CD4-positive, alpha-beta T cell treated with Interleukin-21 for 1 hour (primary cell): ENCODE data around the gene TPD52L1.

Experiments
- DNase-seq: peaks from one replicate; pipeline ENCODE4 v3.0.0-alpha.2; 2020

The TPD52L1 gene

DNA sequence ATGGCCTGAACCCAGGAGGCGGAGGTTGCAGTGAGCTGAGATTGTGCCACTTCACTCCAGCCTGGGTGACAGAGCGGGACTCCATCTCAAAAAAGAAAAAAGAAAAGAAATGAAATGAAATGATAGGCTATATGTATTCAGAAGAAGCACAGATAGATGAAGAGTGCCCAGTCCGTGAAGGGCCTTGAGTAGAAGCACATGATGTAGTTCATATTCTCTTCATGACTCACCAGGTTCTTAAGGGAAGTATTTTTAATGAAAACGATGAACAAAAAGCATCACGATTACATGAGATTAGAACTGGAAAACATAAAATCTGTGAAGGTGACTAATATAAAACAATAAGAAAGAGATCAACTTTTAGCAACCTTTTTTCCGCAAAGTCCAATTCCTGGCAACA is 29.8 kb downstream of the TPD52L1 start:
- DNase-seq, result no peak

DNA sequence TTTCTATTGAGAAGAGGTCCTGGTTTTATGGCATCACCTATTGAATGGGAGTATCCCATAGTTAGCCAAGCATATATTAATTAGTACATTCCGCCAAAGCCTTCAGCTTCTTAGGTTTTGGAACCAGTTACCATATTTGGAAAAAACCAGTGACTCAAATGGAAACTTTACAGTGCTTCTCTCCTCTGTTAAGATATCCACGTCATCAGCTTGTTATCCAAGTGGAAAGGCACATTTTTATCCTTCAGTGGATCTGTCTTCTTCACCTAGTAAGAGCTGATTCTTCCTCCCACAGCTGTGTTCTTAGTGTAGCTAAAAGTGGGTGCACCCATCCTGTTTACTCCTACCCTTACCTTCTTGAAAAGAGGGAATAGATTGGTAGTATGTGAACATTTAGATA is 34.5 kb downstream of the TPD52L1 start:
- DNase-seq, result no peak

DNA sequence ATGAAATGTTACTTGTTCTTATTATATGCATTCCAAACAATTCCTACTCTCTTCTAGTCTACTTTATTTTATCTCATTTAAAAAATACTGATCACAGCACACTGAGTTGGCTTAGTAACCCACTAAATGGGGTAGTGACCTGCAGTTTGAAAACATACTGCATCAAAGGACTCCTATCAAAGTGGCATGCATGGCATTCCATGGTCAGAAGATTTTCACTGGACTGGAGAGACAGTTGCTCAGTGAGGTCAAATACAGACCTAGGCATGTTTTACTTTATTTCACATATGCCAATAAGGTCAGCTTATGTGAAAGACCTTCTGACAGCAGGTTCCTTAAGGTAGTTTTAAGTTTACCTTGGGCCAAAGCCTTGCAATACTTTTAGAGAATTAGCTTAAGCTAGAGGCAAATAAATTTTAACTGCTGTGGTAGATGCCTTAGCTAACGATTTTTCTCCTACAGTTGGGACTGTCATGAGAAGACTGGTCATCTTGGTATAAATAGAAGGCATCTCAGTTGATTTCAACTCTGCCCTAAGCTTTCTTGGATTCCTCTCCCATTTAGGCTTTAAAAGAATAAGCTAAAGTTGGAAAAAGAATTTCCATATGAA is 35.1 kb downstream of the TPD52L1 start:
- no peak for DNase-seq

DNA sequence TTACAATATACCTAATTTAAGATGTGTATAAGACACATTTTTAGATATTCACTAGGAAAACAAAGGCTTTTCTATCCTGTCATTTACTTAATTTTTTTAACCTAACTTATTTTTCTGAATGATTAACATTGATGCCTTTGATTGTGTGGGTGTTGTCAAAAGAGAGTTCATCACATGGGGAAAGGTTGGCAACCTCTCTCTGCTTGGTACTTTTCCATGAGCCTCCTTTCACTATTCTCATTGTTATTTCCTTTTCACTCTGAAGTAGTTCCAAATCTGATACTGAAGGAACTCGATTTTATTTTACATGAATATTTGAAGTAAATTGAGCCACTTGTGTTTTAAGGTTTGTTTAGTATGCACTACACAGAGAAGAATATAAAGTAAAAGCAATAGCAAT is 35.9 kb downstream of the TPD52L1 start:
- DNase-seq, result no peak

DNA sequence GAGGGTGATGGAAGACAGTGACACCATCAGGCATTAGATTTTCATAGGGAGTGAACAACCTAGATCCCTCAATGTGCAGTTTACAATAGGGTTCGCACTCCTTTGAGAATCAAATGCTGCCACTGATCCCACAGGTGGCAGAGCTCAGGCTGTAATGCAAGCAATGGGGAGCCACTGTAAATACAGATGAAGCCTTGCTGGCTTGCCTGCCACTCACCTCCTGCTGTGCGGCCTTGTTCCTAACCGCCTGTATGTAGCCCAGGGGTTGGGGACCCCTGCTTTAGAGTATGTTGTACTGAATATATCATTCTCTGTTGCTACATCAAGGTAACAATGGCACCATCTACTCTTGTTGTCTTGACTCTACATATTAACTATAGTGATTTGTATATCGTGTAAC is 37.1 kb downstream of the TPD52L1 start:
- no peak for DNase-seq

DNA sequence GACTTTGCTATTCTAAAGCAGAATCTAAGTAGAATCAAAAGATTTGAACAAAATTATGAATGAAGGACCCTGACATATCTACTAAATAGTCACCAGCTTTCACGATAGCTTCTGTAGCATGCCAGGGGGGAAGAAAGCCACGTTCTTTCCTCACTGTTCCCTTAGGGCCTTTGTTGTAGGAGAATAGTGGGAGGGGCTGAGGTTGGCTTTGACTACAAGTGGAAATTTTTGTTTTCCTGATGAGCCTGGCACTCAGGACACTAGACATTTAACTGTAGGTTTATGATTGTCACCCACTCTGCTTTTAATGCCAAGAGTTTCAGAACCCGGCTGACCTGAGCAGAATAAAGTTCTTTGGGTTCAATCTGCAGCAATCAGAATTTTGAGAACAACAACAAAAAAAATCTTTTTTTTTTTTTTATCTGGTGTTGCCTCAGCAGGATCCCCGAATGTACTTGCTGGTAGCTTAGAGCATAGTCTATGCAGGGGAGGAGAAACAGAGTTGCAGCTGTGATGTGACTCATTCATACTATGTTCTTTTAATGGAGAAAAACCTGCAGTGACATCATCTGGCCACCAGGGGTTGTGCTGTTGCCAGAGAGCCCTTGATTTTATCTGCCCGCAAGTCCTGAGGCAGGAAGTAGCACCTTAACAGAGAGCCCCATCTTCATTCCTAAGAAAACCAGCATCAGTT is 38.5 kb downstream of the TPD52L1 start:
- peak; percentile 62 for DNase-seq

DNA sequence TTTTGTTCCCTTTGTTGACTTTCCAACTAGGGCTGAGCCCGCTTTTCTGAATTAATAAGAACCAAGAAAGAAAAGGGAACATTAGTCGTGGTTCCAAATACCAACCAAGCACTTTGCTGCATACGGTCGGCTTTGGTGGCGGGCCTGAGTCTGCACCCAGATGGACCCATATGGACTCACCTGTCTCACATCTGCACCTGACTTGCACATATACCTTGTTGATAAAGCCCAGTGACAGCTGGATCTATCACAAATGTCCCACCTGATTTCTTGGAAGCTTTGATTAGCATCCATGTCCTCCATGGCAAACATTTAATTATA is 39.0 kb downstream of the TPD52L1 start:
- no peak for DNase-seq

DNA sequence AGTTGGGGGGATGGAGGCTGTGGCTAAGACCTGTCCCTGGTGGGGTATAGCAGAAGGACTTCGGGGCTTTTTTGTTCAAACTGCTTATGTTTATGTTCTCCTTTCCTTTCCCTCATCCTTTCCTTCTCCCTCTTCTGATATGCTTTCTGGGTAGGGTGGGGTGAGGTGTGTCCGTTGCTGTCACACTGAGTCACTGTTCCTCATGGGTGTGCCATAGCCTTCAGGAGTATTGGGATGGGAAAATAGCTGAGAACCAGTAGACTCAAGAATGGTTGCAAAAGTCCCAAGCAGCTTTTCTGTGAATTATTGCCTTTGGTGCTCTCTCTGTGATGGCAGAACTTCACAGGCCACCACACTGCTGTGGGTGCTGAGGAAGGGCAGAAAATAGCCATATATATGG is 39.6 kb downstream of the TPD52L1 start:
- DNase-seq, result no peak

DNA sequence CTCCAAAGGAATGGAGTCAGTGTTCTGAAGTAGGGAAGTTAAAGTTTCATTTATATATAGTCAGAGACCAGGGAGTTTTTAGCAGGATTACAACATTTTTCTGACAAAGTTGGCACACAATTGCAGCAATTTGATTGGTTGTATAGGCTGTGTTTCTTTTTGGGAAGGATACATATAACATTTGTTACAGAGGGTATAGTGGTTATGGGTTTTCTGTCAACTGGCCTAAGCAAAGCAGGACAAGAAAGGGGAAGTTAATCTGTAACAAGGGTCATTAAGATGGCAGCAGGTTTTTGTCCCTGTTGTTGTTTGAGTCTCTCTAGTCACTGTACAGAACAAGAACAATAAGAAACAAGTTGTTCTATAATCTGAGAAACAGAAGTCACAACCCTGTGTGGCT is 41.4 kb downstream of the TPD52L1 start:
- no peak for DNase-seq

DNA sequence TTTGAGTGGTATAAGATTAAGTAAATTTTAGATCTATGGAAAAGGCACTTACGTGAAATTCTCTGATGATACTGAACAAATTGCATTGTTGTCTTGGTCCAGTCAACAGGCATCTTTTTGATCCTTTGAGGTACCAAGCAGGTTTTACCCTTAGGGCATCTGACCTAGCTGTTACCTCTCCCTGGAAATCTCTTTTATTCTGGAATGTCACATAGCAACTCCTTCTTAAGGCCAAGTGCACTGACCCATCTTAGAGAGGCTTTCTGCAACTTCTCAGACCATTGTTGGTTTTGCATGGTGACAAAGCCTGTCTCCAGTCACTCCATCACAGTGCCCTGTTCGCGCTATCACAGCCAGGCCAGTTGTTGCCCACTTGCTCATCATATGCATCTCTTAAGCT is 42.0 kb downstream of the TPD52L1 start:
- DNase-seq, result no peak

DNA sequence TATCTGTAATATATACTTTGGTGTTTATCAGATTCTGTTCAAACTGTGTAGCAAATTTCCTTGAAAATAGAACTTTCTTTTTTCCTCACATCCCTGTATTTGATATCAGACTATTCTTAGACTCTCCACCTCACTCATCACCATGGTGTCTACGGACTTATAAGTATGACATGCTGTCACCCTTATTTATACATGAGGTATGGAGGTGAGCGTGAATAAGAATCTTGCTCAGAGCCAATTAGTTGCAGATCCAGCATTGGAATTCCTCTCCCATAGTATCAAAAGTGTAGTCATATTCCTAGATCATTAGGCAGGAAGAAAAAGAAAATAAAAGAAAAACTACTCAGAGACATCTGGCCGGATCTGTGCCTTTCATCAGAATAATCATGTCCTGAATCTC is 43.0 kb downstream of the TPD52L1 start:
- DNase-seq, result no peak

DNA sequence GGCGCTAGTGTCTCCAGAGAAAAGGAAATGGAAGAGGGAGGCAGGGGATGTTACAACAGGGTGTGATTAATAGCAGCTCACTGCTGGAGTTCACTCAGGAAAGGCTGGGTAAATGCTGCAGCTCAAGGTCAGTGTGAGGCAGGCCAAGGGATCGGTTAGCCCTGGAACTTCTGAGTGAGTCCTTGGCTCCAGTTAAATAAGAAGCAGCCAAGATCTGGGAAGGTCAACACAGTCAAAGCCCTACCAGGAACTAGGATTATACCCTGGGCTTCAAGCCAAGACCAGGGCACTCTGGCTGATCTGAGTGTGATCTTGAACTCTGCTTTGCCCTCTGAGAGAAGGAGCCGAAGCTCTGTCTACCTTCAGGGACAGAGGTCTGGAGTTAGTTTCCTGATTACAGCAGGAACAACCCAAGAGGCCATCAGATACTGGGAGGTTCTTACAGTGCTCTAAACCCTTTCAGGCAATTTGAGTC is 44.3 kb downstream of the TPD52L1 start:
- DNase-seq, result no peak

DNA sequence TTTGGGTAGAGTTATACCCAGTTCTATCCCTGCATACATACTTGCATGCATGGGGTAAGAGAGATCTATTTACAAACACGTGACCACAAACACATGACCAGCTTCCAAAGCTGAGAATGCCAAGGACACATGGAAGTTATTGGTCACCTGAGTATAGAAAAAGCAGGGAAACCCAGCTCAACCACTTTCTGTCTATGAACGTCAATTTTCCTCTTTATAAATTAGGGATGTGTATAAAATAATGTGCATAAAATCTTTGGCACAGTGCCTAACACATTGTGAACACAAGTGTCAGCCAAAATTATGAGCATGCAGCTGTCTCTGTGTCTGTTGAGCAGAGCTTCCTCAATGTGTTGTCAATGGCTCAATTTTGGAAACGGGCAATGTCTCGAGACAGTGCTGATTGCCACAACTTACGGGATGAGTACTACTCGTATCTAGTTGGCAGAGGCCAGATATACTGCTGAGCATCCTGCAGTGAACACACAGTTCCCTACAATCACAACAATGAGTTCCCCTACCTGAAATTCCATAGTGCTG is 44.9 kb downstream of the TPD52L1 start:
- no peak for DNase-seq

DNA sequence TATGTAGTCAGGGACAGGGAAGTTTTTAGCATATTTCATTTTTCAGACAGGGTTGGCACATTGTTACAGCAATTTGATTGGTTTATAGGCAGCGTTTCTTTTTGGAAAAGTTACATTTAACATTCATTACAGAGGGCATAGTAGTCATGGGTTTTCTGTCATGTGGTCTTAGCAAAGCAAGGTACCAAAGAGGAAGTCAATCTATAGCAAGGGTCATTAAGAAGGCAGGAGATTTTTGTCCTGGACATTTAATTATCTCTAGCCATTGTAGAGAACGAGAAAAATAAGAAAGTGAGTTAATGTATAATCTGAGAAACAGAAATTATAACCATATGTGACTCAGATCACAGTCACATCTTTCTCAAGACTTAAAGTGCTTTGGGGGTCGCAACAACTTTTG is 47.4 kb downstream of the TPD52L1 start:
- no peak for DNase-seq

DNA sequence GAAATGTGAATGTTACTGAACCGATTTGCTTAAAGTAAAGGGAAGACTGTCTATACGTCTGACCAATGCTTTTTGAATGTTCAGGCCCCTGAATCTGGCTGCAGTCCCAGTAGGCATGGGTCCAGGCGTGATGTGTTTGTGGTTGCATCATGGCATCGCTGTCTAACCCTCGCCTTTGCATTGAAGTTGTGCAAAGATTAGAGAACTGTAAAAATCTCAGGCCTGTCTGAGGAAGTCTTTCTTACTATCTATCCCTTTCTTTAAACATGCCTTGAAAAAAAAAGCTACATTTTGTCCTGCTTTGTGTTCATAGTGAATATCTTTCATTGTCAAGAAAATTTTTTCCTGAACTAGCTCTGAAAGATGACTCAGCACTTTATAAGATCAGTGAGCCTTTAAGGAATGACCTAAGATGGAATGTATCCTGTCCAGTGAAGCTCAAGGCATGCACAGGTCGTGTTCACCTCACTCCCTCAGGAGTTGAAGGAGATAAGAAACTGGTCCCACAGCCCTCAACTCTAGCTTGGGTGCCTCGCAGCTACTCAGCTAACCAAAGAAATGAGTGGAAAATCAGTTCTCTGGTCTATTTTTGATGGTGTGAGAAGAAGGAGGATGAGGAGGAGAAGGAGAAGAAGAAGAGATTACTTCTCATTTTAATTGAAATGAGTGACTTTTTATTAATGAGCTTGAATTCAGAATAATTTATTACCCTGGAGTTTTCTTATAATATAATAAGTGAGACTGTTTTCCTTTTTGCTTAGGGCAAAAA is 48.6 kb downstream of the TPD52L1 start:
- DNase-seq, result no peak

DNA sequence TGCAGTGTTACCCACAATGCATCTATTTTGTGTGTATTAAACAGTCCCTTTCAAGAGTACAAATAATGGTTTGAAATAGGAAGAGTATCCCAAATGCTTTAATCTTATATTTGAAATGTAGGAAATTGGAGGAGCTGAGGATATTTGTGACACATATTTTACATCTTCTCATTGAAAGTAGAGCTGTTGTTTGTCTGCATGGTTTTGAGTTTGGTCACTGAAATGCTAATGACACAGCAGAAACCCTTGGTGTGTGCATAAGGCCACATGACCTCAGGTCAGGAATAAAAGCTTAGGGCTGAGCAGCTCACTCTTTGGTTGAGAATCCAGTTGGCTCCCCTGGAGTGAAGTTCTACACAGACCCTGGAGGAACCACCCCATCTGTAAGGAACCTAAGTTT is 49.8 kb downstream of the TPD52L1 start:
- no peak for DNase-seq

DNA sequence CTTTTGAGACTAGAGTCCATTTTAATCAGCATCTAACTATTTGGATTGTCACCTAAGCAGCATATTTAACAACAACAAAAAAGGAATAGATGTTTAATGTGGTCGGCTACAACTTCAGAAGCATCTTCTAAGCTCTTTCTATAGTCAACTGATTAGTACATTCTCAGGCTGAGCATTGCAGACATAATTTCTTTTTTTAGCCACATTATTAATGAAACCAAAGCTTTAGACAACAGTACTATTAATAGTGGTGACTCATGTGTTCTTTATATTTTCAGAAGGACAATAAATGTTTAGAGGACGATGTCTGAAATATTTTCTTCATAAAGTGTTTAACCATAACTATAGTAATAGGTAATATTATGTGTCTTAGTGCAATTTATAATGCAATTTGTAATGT is 52.4 kb downstream of the TPD52L1 start:
- DNase-seq, result no peak

DNA sequence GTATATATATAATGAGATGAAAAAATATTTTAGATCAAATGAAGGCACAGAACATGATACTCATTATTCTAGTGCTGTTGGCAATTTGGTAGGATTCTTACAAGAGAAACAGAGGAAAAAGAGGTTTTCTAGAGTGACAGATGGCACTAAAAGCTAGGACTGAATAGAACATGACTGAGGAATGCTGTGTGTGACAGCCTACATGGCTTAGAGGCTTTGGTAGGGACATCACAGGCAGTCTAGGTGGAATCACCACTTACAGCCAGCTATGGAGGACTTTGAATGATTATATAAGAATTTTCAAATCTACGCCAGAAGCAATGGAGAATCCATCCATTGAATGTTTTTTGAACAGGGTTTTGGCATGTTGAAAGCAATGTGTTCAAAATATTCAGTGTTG is 52.8 kb downstream of the TPD52L1 start:
- DNase-seq, result no peak

DNA sequence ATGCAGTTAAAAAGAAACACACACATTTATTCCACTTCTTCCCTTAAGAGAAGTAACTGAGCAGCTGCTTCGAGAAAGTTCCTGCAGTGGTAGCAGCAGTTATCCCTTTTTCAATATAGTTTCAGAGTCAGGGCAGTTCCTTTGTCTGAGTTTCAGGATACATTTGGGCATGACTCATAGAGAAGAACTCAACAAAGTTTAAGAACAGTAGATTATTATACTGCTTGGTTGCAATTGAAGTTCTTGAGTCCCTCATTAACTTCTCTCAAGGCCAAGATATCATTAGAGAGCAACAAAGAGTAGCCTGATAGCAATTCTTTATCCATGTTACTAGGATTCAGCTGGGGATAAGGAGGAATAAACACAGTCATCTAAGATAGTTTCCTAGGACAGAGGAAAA is 54.4 kb downstream of the TPD52L1 start:
- no peak for DNase-seq

DNA sequence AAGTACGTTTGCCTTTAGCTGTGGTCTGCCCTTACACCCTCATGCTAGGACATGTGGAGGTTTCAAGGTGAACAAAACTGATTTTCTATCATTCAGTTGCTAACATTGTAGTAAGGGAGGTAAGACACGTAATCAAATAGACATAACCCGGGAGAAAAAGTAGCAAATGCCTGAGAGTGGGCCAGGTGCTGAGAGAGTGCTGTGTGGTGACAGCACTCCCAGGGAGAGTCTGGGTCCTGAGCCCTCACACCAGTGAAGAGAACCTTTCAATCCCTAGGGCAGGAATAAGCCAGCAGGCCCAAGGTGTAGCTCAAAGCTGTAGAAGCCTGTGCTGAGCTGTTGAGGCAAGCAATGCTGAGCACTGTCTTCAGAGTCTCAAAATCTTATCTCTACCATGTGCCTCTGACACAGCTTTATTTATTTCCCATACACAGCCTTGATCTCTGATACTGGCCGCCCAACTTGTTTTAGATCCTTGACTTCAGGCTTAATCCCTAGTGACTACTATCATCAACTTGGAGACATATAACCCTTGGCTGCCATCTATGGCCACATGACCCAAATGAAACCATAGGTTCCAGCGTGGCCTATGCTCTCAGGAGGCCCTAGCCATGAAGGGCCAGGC is 55.2 kb downstream of the TPD52L1 start:
- no peak for DNase-seq

DNA sequence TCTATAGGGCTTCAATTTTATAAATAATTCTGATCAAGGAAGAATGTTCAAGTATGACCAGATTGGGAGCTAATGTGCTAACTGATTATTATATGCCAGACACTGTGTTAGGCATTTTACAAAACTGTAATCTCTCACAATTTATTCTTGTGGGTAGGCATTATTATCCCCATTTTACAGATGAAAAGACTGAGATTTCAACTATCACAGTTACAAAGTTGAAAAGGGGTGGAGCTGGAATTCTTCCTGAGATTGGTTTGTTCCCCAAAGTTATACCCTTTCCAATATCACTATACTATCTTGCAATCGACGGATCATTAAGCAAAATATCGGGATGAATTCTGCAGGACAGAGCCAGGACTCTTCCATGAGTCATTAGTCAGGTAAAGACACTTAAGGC is 57.1 kb downstream of the TPD52L1 start:
- DNase-seq, result no peak

DNA sequence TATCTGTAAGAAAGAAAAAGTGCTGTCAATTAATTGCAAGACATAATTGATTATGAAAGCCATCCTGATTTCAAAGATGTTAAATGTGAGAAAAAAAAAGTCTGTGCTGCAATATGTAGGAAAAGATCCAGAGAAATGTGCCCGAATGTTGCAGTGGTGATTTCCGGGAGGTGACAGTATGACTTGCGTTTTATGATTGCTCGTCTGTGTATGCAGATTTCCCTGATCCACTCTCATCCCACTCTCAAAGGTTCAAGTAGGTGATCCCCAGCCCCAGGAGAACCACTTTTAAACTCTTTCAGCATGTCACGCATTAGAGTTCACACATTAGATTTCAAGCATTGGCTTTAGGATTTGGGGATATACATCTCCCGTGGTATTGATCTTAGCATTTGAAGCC is 57.8 kb downstream of the TPD52L1 start:
- DNase-seq, result no peak

DNA sequence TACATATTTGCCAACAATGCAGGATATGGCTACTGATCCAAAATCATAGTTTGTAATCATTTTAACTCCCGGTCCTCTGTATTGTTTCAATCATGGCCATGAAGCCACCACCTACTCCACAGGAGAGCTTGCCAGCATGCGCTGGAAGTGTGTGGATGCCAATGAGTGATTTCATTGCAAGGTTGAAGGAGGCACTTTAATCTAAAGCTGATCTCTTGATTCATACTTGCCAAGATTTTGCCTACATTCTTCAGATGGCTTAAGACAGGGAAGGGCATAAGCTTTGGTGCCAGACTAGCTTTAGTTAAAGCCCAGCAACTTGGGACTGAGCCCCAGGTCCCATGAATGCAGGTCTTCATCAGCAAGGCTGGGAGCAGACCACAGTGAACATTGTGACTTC is 58.8 kb downstream of the TPD52L1 start:
- no peak for DNase-seq

DNA sequence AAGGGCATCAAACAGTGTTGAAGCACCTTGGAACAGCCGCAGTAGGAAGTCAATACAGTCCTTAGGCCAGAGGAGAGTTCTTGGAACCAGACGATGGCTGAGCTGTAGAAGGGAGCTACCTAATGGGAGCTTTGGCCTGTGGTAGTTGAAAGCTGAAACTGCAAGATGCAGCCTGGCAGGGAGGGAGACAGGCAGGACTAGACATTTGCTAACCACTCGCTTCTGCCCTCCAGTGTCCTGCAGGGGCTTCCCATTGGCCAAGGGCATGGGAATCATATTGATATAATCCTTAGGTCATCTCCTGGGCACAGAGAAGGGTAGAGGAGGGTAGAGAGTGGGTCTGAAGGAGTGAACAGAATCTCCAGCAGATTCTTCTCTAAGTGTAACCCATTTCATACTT is 60.4 kb downstream of the TPD52L1 start:
- DNase-seq, result no peak
